Germinal center (tissue), 1 donor: ENCODE data around the gene PRM3.

Source experiments
- DNase-seq: peaks from one replicate; pipeline ENCODE4 v3.0.0; 2012; ENCODE audit warnings: mixed read lengths, low spot score

PRM3 gene

GRCh38 chr16:11258553-11259492 is 14.6 kb downstream of the PRM3 start:
- DNase-seq, result peak; percentile 68

GRCh38 chr16:11257131-11257938 is 16.1 kb downstream of the PRM3 start:
- DNase-seq, result peak; percentile 63

GRCh38 chr16:11256661-11257130 is 16.7 kb downstream of the PRM3 start:
- no peak for DNase-seq

GRCh38 chr16:11255737-11256660 is 17.4 kb downstream of the PRM3 start, which contains the start of gene SOCS1:
TSS of gene SOCS1 (minus strand) at chr16:11256204. CDS start at chr16:11255478, 726 bp downstream.
- DNase-seq, result peak; percentile 91

- peak; percentile 61 for DNase-seq
These were observed 18.3 kb downstream of the PRM3 start for GRCh38 chr16:11254913-11255736.

- DNase-seq, result peak; percentile 50
These were observed 19.2 kb downstream of the PRM3 start for GRCh38 chr16:11253995-11254912.

GRCh38 chr16:11253009-11253994 is 20.1 kb downstream of the PRM3 start:
- DNase-seq, result no peak

GRCh38 chr16:11252482-11252931 is 20.9 kb downstream of the PRM3 start:
- no peak for DNase-seq

- DNase-seq, result no peak
These were observed 21.6 kb downstream of the PRM3 start for GRCh38 chr16:11251525-11252481.

GRCh38 chr16:11250786-11251524 is 22.5 kb downstream of the PRM3 start:
- no peak for DNase-seq

- no peak for DNase-seq
These were observed 23.2 kb downstream of the PRM3 start for GRCh38 chr16:11250091-11250785.

- no peak for DNase-seq
These were observed 24.0 kb downstream of the PRM3 start for GRCh38 chr16:11249233-11250061.

- peak; percentile 57 for DNase-seq
These were observed 25.3 kb downstream of the PRM3 start for GRCh38 chr16:11248133-11248532.

GRCh38 chr16:11245988-11246387 is 27.4 kb downstream of the PRM3 start:
- DNase-seq, result no peak
